CD14-positive monocyte (primary cell): Measurements from ENCODE around the gene PKIB. TPM values are rescaled to one million over a fixed set of nuclear protein-coding genes. Genes with fewer than 3 reads are reported as not detected.

Source experiments
- DNase-seq, 3 donors: peaks; one replicate each; pipeline ENCODE4 v3.0.0-alpha.2; 2011 to 2022
- H2AFZ ChIP-seq: 2 replicates; pipeline ENCODE4 v1.6.0; 2012; ENCODE audit warnings: mild to moderate bottlenecking, low read depth, low read length, inconsistent platforms; ENCODE audit not compliant: insufficient read depth, poor library complexity, severe bottlenecking
- H3K27ac ChIP-seq, 2 donors: 1 replicate in 1 of 2; 2 replicates in 1 of 2; pipeline ENCODE4 v1.5.1; 2012 to 2013; ENCODE audit warnings: low read length in 2 of 2, control low read depth in 1 of 2, inconsistent platforms in 1 of 2, low read depth in 1 of 2, mild to moderate bottlenecking in 1 of 2
- H3K27me3 ChIP-seq, 2 donors: one replicate each; pipeline versions ENCODE4 v1.6.0 to v1.6.1; 2011 to 2013; ENCODE audit warnings: low read length in 2 of 2; ENCODE audit not compliant: control insufficient read depth in 2 of 2, insufficient read depth in 2 of 2
- H3K36me3 ChIP-seq, 2 donors: replicated peaks in 1 of 2; 1 replicate in 1 of 2; 2 replicates in 1 of 2; pipeline versions ENCODE4 v1.5.1 to v1.6.1; 2012 to 2013; ENCODE audit warnings: low read length in 2 of 2, control low read depth in 1 of 2, inconsistent platforms in 1 of 2, mild to moderate bottlenecking in 1 of 2; ENCODE audit not compliant: insufficient read depth in 2 of 2, control insufficient read depth in 1 of 2
- H3K4me1 ChIP-seq, 2 donors: 1 replicate in 1 of 2; 2 replicates in 1 of 2; pipeline versions ENCODE4 v1.5.1 to v1.6.1; 2012 to 2013; ENCODE audit warnings: low read length in 2 of 2, control low read depth in 1 of 2, inconsistent platforms in 1 of 2, mild to moderate bottlenecking in 1 of 2, moderate library complexity in 1 of 2; ENCODE audit not compliant: insufficient read depth in 2 of 2, control insufficient read depth in 1 of 2
- H3K4me2 ChIP-seq: replicated peaks from 2 replicates; pipeline ENCODE3; 2012; ENCODE audit warnings: low read length, moderate library complexity, mild to moderate bottlenecking; ENCODE audit not compliant: poor library complexity, severe bottlenecking; ENCODE audit errors: extremely low read depth
- H3K4me3 ChIP-seq, 3 experiments: fragments of 200-600 bp in 1 of 3; sonication (generic) in 1 of 3; replicated peaks in 1 of 3; 1 replicate in 2 of 3; 2 replicates in 1 of 3; pipeline ENCODE4 v1.5.1; 2011 to 2013; ENCODE audit warnings: low read length in 3 of 3, mild to moderate bottlenecking in 3 of 3, control low read depth in 2 of 3, low read depth in 2 of 3, inconsistent platforms in 1 of 3, moderate library complexity in 1 of 3
- H3K79me2 ChIP-seq: 2 replicates; pipeline ENCODE4 v1.6.0; 2012; ENCODE audit warnings: mild to moderate bottlenecking, control low read depth, inconsistent platforms, low read length, moderate library complexity; ENCODE audit not compliant: insufficient read depth
- H3K9ac ChIP-seq: 2 replicates; pipeline ENCODE4 v1.6.0; 2017; ENCODE audit warnings: low read length, mild to moderate bottlenecking; ENCODE audit not compliant: insufficient read depth, poor library complexity, severe bottlenecking
- H3K9me3 ChIP-seq, 2 donors: replicated peaks in 1 of 2; 1 replicate in 1 of 2; 2 replicates in 1 of 2; pipeline versions ENCODE4 v1.5.1 to v1.6.1; 2012 to 2013; ENCODE audit warnings: low read length in 2 of 2, control low read depth in 1 of 2; ENCODE audit not compliant: control insufficient read depth in 1 of 2, insufficient read depth in 1 of 2
- H4K20me1 ChIP-seq: 2 replicates; pipeline ENCODE4 v1.6.0; 2012; ENCODE audit warnings: mild to moderate bottlenecking, low read length, control low read depth, moderate library complexity; ENCODE audit not compliant: insufficient read depth
- H3K27ac Mint-ChIP-seq, 7 donors: one replicate each; pipeline ENCODE4 v1.8.0; 2020; ENCODE audit warnings: mild to moderate bottlenecking in 7 of 7, mixed read lengths in 7 of 7, moderate library complexity in 6 of 7, inconsistent platforms in 2 of 7
- H3K27me3 Mint-ChIP-seq, 3 donors: one replicate each; pipeline ENCODE4 v1.8.0; 2021 to 2022; ENCODE audit warnings: low read depth in 3 of 3, mild to moderate bottlenecking in 3 of 3, mixed read lengths in 3 of 3, moderate library complexity in 3 of 3, inconsistent platforms in 1 of 3
- H3K36me3 Mint-ChIP-seq, 2 donors: one replicate each; pipeline ENCODE4 v1.8.0; 2020; ENCODE audit warnings: mixed read lengths in 2 of 2, inconsistent platforms in 1 of 2, mild to moderate bottlenecking in 1 of 2
- H3K4me1 Mint-ChIP-seq: one replicate; pipeline ENCODE4 v1.8.0; 2020; ENCODE audit warnings: mild to moderate bottlenecking, mixed read lengths
- H3K4me3 Mint-ChIP-seq, 2 donors: one replicate each; pipeline ENCODE4 v1.8.0; 2020; ENCODE audit warnings: mild to moderate bottlenecking in 2 of 2, mixed read lengths in 2 of 2, moderate library complexity in 1 of 2
- H3K9me3 Mint-ChIP-seq, 7 donors: one replicate each; pipeline ENCODE4 v1.8.0; 2020 to 2022; ENCODE audit warnings: mixed read lengths in 7 of 7, mild to moderate bottlenecking in 6 of 7, moderate library complexity in 6 of 7, inconsistent platforms in 2 of 7
- CTCF ChIP-seq: fragments of 200-600 bp; IDR thresholded peaks from one replicate; pipeline ENCODE4 v1.8.0; 2022; ENCODE audit warnings: antibody characterized with exemption, mild to moderate bottlenecking
- WGBS: methylation state at CpG from one replicate; pipeline ENCODE4 v1.1.5; 2013; ENCODE audit warnings: missing lambda C conversion rate; ENCODE audit not compliant: insufficient coverage; 5-methylcytosine and 5-hydroxymethylcytosine counted together
- intact Hi-C, 2 donors: fragments of 100-400 bp; cut with micrococcal nuclease; formaldehyde crosslinking; loops; one replicate each; pipeline versions ENCODE4 v1.15.0 to v1.15.1; 2023
- polyA plus RNA-seq, 3 donors: library from polyadenylated mRNA; depleted of rRNA in 1 of 3; unstranded in 2 of 3; stranded (reverse) in 1 of 3; fragments of 300-500 nt in 2 of 3; fragments of >200 nt in 1 of 3; fragmentation: Illumina TruSeq in 2 of 3; gene quantifications; 1 replicate in 2 of 3; 2 replicates in 1 of 3; pipeline ENCODE4 v1.2.3, GENCODE V29; 2012 to 2021

The PKIB gene
- polyA plus RNA-seq, 3 donors: 1.3 to 2.0 (median 1.4) TPM

- Histone ChIP-seq H3K79me2 (no peaks in the 10 kb centered on the region), H3K27me3 (no peaks in the 10 kb centered on the region), H3K9me3 (no peaks in the 10 kb centered on the region), H3K4me2 (no peak overlapping the region), H3K36me3 (no peaks in the 10 kb centered on the region), H3K4me1 (no peaks in the 10 kb centered on the region), H3K9ac (no peak overlapping the region), H2AFZ (no peak overlapping the region), H3K27ac (no peak overlapping the region), H4K20me1 (no peaks in the 10 kb centered on the region), H3K4me3 (no peak overlapping the region)
- DNase-seq: no peak
- H3K27ac Mint-ChIP-seq: no peak overlapping the region
- peaks cover 0 to 12% (median 2%) of the 10 kb centered on the region in 7 donors for H3K9me3 Mint-ChIP-seq
- H3K4me3 Mint-ChIP-seq: no peak overlapping the region
- H3K36me3 Mint-ChIP-seq: no peaks in the 10 kb centered on the region
- WGBS: no CpG with 5 or more reads among the region's 1 CpG
- peaks cover 0 to 10% (median 0%) of the 10 kb centered on the region in 3 donors for H3K27me3 Mint-ChIP-seq
- intact Hi-C loops: no loop called here
- TF ChIP-seq CTCF: no peak
- H3K4me1 Mint-ChIP-seq: no peaks in the 10 kb centered on the region
Observed at GRCh38 chr6:122683989-122684651, 73.9 kb downstream of the PKIB start.

GRCh38 chr6:122692175-122692598 is 82.0 kb downstream of the PKIB start:
- peaks cover 0 to 10% (median 5%) of the 10 kb centered on the region in 7 donors for H3K9me3 Mint-ChIP-seq
- Histone ChIP-seq H3K4me1 (no peaks in the 10 kb centered on the region), H2AFZ (no peak overlapping the region), H3K36me3 (no peaks in the 10 kb centered on the region), H3K27me3 (no peaks in the 10 kb centered on the region), H3K4me3 (no peak overlapping the region), H3K4me2 (no peak overlapping the region), H3K9ac (no peak overlapping the region), H4K20me1 (no peaks in the 10 kb centered on the region), H3K27ac (no peak overlapping the region), H3K79me2 (no peaks in the 10 kb centered on the region), H3K9me3 (no peaks in the 10 kb centered on the region)
- no peak for DNase-seq
- no peak overlapping the region for H3K27ac Mint-ChIP-seq
- intact Hi-C loops: no loop called here
- WGBS: 92% methylated on average over 3 of the region's 3 CpGs
- H3K4me1 Mint-ChIP-seq: no peaks in the 10 kb centered on the region
- H3K36me3 Mint-ChIP-seq: no peaks in the 10 kb centered on the region
- H3K4me3 Mint-ChIP-seq: no peak overlapping the region
- no peak for TF ChIP-seq CTCF
- peaks cover 0 to 12% (median 4%) of the 10 kb centered on the region in 3 donors for H3K27me3 Mint-ChIP-seq
